GM06990 (cell line): Measurements from ENCODE around the gene ANKMY1.

Source experiments
- DNase-seq: peaks from one replicate; pipeline ENCODE4 v3.0.0-alpha.2; 2011; ENCODE audit not compliant: insufficient read length; ENCODE audit errors: extremely low read depth
- H3K27me3 ChIP-seq: replicated peaks from 2 replicates; pipeline ENCODE4 v1.6.0; 2011; ENCODE audit warnings: low read length; ENCODE audit not compliant: control insufficient read depth, insufficient read depth
- H3K36me3 ChIP-seq: 2 replicates; pipeline ENCODE4 v1.5.1; 2011; ENCODE audit warnings: low read length; ENCODE audit not compliant: control insufficient read depth, insufficient read depth
- H3K4me3 ChIP-seq: replicated peaks from 2 replicates; pipeline ENCODE4 v1.5.1; 2011; ENCODE audit warnings: low read depth, mild to moderate bottlenecking, control low read depth, low read length
- TF ChIP-seq, protein P1 (sequence below): IDR thresholded peaks from 2 replicates; pipeline ENCODE4 v1.5.1; 2011; ENCODE audit warnings: low read length, control low read depth, mild to moderate bottlenecking, inconsistent platforms; ENCODE audit not compliant: insufficient read depth, poor library complexity, severe bottlenecking

The ANKMY1 gene

DNA sequence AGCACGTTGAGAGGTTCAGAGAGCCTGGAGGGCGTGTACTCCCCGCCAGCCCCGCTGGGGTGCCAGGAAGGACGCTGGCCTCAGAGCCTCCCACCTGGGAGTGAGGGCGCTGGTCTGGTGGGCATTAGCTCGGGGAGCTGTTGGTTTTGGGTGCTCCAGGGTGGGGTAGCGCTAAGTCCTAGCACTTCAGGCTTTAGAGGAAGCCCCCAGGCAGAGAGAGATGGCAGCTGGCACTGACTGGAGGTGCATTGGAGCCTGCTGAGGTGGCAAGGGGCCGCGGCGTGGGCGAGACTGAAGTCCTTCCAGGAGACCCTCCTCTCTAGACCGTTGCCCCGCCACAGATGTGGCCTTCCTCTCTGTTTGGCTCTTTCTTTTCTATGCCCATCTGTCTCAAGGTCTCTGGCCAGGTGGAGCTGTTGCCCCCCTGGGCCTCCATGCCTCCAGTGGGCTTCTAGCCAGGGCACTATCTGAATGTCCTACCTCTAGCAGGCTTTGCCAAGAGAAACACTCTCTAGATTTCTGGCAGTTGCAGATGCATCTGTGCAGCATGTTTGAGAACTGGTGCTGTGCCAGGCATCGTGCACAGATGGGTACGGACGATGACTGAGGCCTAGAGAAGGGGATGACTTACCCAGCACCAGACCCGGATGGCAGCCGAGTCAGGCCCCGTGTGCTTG is 35.4 kb upstream of the ANKMY1 start:
- DNase-seq: no peak
- H3K27me3 ChIP-seq: no peaks in the 10 kb centered on the region
- TF ChIP-seq, protein P1, sequence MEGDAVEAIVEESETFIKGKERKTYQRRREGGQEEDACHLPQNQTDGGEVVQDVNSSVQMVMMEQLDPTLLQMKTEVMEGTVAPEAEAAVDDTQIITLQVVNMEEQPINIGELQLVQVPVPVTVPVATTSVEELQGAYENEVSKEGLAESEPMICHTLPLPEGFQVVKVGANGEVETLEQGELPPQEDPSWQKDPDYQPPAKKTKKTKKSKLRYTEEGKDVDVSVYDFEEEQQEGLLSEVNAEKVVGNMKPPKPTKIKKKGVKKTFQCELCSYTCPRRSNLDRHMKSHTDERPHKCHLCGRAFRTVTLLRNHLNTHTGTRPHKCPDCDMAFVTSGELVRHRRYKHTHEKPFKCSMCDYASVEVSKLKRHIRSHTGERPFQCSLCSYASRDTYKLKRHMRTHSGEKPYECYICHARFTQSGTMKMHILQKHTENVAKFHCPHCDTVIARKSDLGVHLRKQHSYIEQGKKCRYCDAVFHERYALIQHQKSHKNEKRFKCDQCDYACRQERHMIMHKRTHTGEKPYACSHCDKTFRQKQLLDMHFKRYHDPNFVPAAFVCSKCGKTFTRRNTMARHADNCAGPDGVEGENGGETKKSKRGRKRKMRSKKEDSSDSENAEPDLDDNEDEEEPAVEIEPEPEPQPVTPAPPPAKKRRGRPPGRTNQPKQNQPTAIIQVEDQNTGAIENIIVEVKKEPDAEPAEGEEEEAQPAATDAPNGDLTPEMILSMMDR: no peak
- H3K36me3 ChIP-seq: peaks cover 47% of the 10 kb centered on the region
- H3K4me3 ChIP-seq: no peak overlapping the region

GRCh38 chr2:240591784-240592183 is 34.0 kb upstream of the ANKMY1 start:
- TF ChIP-seq, protein P1: no peak
- DNase-seq: no peak
- peaks cover 40% of the 10 kb centered on the region for H3K36me3 ChIP-seq

GRCh38 chr2:240591226-240591625 is 33.4 kb upstream of the ANKMY1 start:
- DNase-seq: no peak
- no peaks in the 10 kb centered on the region for H3K27me3 ChIP-seq
- TF ChIP-seq, protein P1: no peak
- H3K36me3 ChIP-seq: peaks cover 38% of the 10 kb centered on the region
- H3K4me3 ChIP-seq: no peak overlapping the region

More at GRCh38 chr2:240591784-240592183, 34.0 kb upstream of the ANKMY1 start:
- H3K4me3 ChIP-seq: no peak overlapping the region
- no peaks in the 10 kb centered on the region for H3K27me3 ChIP-seq

GRCh38 chr2:240590681-240591111 is 32.9 kb upstream of the ANKMY1 start:
- Histone ChIP-seq H3K27me3 (no peaks in the 10 kb centered on the region), H3K4me3 (no peak overlapping the region), H3K36me3 (peaks cover 38% of the 10 kb centered on the region)
- peak; percentile 5 for DNase-seq
- TF ChIP-seq, protein P1: no peak

DNA sequence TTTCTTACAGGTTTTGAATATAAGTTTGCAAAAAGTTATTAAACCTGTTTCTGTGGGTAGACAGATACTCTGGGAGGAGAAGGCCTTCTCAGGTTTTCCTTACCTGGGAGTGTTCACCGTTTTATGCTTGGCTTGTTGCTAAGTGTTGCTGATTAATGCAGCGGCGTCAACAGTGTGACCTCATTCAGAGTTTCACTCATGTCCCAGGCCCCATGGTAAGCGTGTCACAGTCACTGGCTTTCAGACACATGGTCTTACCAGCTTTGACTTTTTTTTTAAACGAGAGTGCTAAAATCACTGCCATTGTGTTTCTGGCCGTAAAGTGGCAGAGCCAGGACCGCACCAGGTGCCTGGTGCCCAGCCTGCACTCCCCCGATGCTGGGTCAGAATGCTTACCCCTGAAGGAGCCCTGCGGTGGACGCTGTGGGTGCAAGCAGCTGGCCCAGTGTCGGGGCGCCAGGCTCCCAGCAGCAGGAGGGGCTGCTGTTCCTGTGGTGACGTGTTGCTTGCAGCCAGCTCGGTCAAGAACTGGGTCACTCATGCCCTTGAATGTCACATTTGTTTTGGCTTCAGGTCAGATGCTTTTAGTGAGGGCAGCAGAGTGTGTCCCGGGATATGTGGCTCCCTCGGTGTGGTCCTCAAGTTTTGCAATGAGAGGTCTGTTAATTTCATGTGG is 32.2 kb upstream of the ANKMY1 start:
- peaks cover 36% of the 10 kb centered on the region for H3K36me3 ChIP-seq
- TF ChIP-seq, protein P1: no peak
- H3K27me3 ChIP-seq: no peaks in the 10 kb centered on the region
- no peak overlapping the region for H3K4me3 ChIP-seq
- peak; percentile 2 for DNase-seq
